PC-3 (cell line): ENCODE results near the gene DHRS3. TPM values are rescaled to one million over a fixed set of nuclear protein-coding genes. Genes with fewer than 3 reads are reported as not detected.

Source experiments
- ATAC-seq: fragments of 200-7000 bp; cut with Tn5 transposase; 2 replicates; pipeline ENCODE4 v1.9.1; 2020; ENCODE audit warnings: mild to moderate bottlenecking, moderate library complexity
- BruUV-seq: library from RNA; stranded (reverse); fragments of 400-500 nt; replicated peaks from 2 replicates; lab custom pipeline; 2021; lab: Mats Ljungman, UMichigan
- CTCF ChIA-PET: fragments of 300-600 bp; sonication (Branson Sonifier 250); formaldehyde crosslinking; loops from one replicate; lab custom pipeline; 2022; ENCODE audit warnings: antibody characterized with exemption; lab: Charles Lee
- POLR2A ChIA-PET: fragments of 300-600 bp; sonication (Branson Sonifier 250); formaldehyde crosslinking; loops from one replicate; lab custom pipeline; 2022; ENCODE audit warnings: antibody characterized with exemption; ENCODE audit not compliant: unreplicated experiment; lab: Charles Lee
- DNase-seq: peaks from one replicate; pipeline ENCODE4 v3.0.0-alpha.2; 2015
- H2AFZ ChIP-seq: fragments of 300-600 bp; sonication (generic); 2 replicates; pipeline ENCODE4 v1.6.0; 2016; ENCODE audit warnings: antibody characterized with exemption, low read length
- H3F3A ChIP-seq: fragments of 300-600 bp; sonication (generic); one replicate; pipeline ENCODE4 v1.6.0; 2017; ENCODE audit warnings: antibody characterized with exemption, low read length, control low read depth, mild to moderate bottlenecking; ENCODE audit not compliant: unreplicated experiment
- H3K27ac ChIP-seq: fragments of 300-600 bp; sonication (generic); 2 replicates; pipeline ENCODE4 v1.5.1; 2016; ENCODE audit warnings: mild to moderate bottlenecking, low read length
- H3K27me3 ChIP-seq: fragments of 300-600 bp; sonication (generic); 2 replicates; pipeline ENCODE4 v1.6.1; 2016; ENCODE audit warnings: low read length, mixed read lengths
- H3K36me3 ChIP-seq: fragments of 300-600 bp; sonication (generic); 2 replicates; pipeline ENCODE4 v1.6.1; 2016; ENCODE audit warnings: low read depth, mixed run types, low read length, mixed read lengths
- H3K4me1 ChIP-seq: fragments of 300-600 bp; sonication (generic); 2 replicates; pipeline ENCODE4 v1.5.1; 2016; ENCODE audit warnings: low read length; ENCODE audit not compliant: insufficient read depth
- H3K4me2 ChIP-seq: fragments of 300-600 bp; sonication (generic); 2 replicates; pipeline ENCODE4 v1.6.0; 2016; ENCODE audit warnings: low read length
- H3K4me3 ChIP-seq: fragments of 300-600 bp; sonication (generic); 2 replicates; pipeline ENCODE4 v1.5.1; 2016; ENCODE audit warnings: mild to moderate bottlenecking, low read length, mixed read lengths
- H3K79me2 ChIP-seq: fragments of 300-600 bp; sonication (generic); 2 replicates; pipeline ENCODE4 v1.6.1; 2017; ENCODE audit warnings: low read length, mixed read lengths
- H3K9ac ChIP-seq: fragments of 300-600 bp; sonication (generic); 2 replicates; pipeline ENCODE4 v1.6.0; 2016; ENCODE audit warnings: mild to moderate bottlenecking, low read length
- H3K9me2 ChIP-seq: fragments of 300-600 bp; sonication (generic); replicated peaks from 2 replicates; pipeline ENCODE4 v1.6.1; 2016; ENCODE audit warnings: mixed run types, low read length, mixed read lengths
- H3K9me3 ChIP-seq: fragments of 300-600 bp; sonication (generic); 2 replicates; pipeline ENCODE4 v1.6.1; 2016; ENCODE audit warnings: low read length, mixed read lengths
- H4K20me1 ChIP-seq: fragments of 300-600 bp; sonication (generic); 2 replicates; pipeline ENCODE4 v1.6.1; 2016; ENCODE audit warnings: low read length, mixed read lengths
- EZH2 ChIP-seq: fragments of 300-600 bp; sonication (generic); IDR thresholded peaks from one replicate; pipeline ENCODE4 v1.6.1; 2017; ENCODE audit warnings: antibody characterized with exemption, mild to moderate bottlenecking, low read length; ENCODE audit not compliant: unreplicated experiment
- EZH2phosphoT487 ChIP-seq: fragments of 300-600 bp; sonication (generic); IDR thresholded peaks from 2 replicates; pipeline ENCODE4 v1.6.1; 2018; ENCODE audit warnings: mild to moderate bottlenecking, antibody characterized with exemption, low read length, borderline replicate concordance
- intact Hi-C: fragments of 100-400 bp; cut with micrococcal nuclease; formaldehyde crosslinking; loops from 2 replicates; pipeline ENCODE4 v1.9.0; 2023
- total RNA-seq: library from RNA; depleted of rRNA; stranded (reverse); fragments of >200 nt; gene quantifications from 2 replicates; pipeline ENCODE4 v1.2.3, GENCODE V29; 2014
- TF ChIP-seq, protein P1 (sequence below): fragments of 300-600 bp; sonication (generic); conservative IDR thresholded peaks from 2 replicates; pipeline ENCODE4 v1.5.1; 2017; ENCODE audit warnings: antibody characterized with exemption, low read depth, mild to moderate bottlenecking, low read length

DHRS3 gene
- total RNA-seq, 1 experiment from 2014 or later = 105 TPM

DNA sequence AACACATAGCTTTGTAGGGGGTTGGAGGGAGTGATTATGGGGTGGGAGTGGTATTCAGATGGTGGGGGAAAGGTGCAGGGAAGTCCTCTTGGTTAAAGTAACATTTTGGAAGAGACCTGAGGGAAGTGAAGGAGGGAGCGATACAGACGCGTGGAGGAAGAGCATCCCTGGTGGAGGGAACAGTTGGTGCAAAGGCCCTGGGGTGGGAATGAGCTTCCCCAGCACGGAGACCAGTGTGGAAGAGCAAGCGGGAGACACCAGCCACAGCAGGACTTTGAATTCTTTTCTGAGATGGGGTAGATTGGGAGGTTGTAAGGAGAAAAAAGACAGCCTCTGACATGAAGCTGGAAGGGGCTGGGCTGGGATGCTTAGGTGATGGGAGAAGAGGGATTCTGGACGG is 23.5 kb downstream of the DHRS3 start:
- Histone ChIP-seq H3K4me2 (peak overlapping the region; percentile 85), H3K9ac (peak overlapping the region; percentile 63), H3K27me3 (no peaks in the 10 kb centered on the region), H3K27ac (peak overlapping the region; percentile 98), H3K9me2 (no peaks in the 10 kb centered on the region), H3F3A (no peaks in the 10 kb centered on the region), H3K9me3 (no peaks in the 10 kb centered on the region), H3K79me2 (peaks cover 85% of the 10 kb centered on the region), H4K20me1 (no peaks in the 10 kb centered on the region), H3K36me3 (peaks cover 15% of the 10 kb centered on the region; the same call in 1 of the 2 replicates), H3K4me3 (peak overlapping the region; percentile 59; the same call in 1 of the 2 replicates), H2AFZ (no peak overlapping the region), H3K4me1 (peaks cover 53% of the 10 kb centered on the region)
- BruUV-seq = no TSS peak
- TF ChIP-seq, protein P1, sequence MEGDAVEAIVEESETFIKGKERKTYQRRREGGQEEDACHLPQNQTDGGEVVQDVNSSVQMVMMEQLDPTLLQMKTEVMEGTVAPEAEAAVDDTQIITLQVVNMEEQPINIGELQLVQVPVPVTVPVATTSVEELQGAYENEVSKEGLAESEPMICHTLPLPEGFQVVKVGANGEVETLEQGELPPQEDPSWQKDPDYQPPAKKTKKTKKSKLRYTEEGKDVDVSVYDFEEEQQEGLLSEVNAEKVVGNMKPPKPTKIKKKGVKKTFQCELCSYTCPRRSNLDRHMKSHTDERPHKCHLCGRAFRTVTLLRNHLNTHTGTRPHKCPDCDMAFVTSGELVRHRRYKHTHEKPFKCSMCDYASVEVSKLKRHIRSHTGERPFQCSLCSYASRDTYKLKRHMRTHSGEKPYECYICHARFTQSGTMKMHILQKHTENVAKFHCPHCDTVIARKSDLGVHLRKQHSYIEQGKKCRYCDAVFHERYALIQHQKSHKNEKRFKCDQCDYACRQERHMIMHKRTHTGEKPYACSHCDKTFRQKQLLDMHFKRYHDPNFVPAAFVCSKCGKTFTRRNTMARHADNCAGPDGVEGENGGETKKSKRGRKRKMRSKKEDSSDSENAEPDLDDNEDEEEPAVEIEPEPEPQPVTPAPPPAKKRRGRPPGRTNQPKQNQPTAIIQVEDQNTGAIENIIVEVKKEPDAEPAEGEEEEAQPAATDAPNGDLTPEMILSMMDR = 0 out of 2 replicates have a peak, but pooled peaks have one; percentile 18
- TF ChIP-seq EZH2phosphoT487 = no peak
- no peak for TF ChIP-seq EZH2
- intact Hi-C loops = no loop called here
- DNase-seq (no peak), ATAC-seq (no peak)
- ChIA-PET CTCF (interaction anchor here (0.6 to 2.2 kb wide), 2 partner anchors 23 to 24 kb away, joined by 5 read pairs; partner anchors contain the start of gene DHRS3), POLR2A (interaction anchor here (1.0 kb wide), 1 partner anchor 24 kb away, joined by 8 read pairs; no protein-coding TSS in a partner anchor)

DNA sequence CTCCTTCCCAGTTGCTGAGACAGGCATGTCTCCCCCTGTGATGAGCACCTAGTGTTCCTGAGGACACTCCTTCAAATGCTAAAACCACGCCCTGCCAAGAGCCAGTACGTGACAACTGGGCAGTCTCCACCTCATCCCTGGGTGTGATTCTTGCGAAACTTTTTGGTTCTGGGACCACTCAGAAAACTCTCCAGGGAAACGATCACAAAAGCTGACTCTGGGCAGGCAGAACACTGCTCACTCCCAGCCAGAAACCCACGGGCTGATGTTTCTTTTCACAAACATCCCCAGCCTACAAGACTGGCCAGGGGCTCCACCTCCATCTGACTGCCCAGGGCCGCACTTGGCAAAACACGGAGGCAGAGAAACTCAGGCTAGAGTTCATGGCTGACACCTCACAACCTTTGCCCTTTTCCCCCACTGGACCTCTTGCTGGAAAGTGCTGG is 24.4 kb downstream of the DHRS3 start:
- intact Hi-C loops = no loop called here
- no peaks in the 10 kb centered on the region for H3K9me3 ChIP-seq
- no peaks in the 10 kb centered on the region for H3K9me2 ChIP-seq
- POLR2A ChIA-PET = no interaction called here
- CTCF ChIA-PET = no interaction called here
- DNase-seq = peak; percentile 41
- peaks cover 15% of the 10 kb centered on the region; the same call in 1 of the 2 replicates for H3K36me3 ChIP-seq
- BruUV-seq = no TSS peak
- no peak for TF ChIP-seq EZH2phosphoT487
- TF ChIP-seq, protein P1 = no peak
- TF ChIP-seq EZH2 = no peak
- peaks cover 85% of the 10 kb centered on the region for H3K79me2 ChIP-seq
- no peaks in the 10 kb centered on the region for H3K27me3 ChIP-seq
- H3F3A ChIP-seq = no peaks in the 10 kb centered on the region
- no peak overlapping the region for H3K27ac ChIP-seq
- no peaks in the 10 kb centered on the region for H4K20me1 ChIP-seq
- H3K4me3 ChIP-seq = no peak overlapping the region
- H3K4me1 ChIP-seq = peaks cover 52% of the 10 kb centered on the region
- ATAC-seq = no peak
- H3K9ac ChIP-seq = no peak overlapping the region
- H2AFZ ChIP-seq = no peak overlapping the region
- no peak overlapping the region for H3K4me2 ChIP-seq

DNA sequence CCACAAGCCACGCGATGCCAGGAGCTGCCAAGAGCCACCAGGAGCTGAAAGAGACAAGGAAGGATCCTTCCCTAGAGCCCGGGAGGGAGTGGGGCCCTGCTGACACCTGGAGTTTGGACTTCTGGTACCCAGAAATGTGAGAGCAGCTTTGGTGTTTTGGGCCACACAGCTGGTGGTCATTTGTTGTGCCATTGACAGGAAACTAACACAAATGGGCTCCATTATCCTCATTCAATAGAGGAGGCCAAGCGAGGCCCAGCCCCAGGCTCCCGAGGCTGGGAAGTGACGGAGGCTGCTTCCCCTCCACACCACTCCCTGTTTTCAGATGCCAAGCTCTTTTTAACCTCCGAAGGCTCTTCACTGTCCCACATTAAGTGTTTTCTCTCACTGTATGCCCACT is 25.5 kb downstream of the DHRS3 start:
- Histone ChIP-seq H3K79me2 (peaks cover 82% of the 10 kb centered on the region), H3K9ac (no peak overlapping the region), H3K4me3 (no peak overlapping the region), H3F3A (no peaks in the 10 kb centered on the region), H3K9me3 (no peaks in the 10 kb centered on the region), H2AFZ (no peak overlapping the region), H3K36me3 (peaks cover 15% of the 10 kb centered on the region; the same call in 1 of the 2 replicates), H3K27ac (no peak overlapping the region), H3K27me3 (no peaks in the 10 kb centered on the region), H3K4me2 (no peak overlapping the region), H4K20me1 (0 out of 2 replicates have a peak, but pooled peaks cover 6% of the 10 kb centered on the region), H3K9me2 (no peaks in the 10 kb centered on the region), H3K4me1 (peaks cover 51% of the 10 kb centered on the region)
- POLR2A ChIA-PET = no interaction called here
- no peak for ATAC-seq
- TF ChIP-seq EZH2 = no peak
- TF ChIP-seq, protein P1 = no peak
- no peak for TF ChIP-seq EZH2phosphoT487
- intact Hi-C loops = no loop called here
- CTCF ChIA-PET = no interaction called here
- DNase-seq = no peak
- BruUV-seq = no TSS peak
